Liver (tissue), 9 donors: ENCODE measurements around the gene GLI1. TPM values are rescaled to one million over a fixed set of nuclear protein-coding genes. Genes with fewer than 3 reads are reported as not detected.

Experiments used
- DNase-seq: peaks from one replicate; pipeline ENCODE4 v3.0.0-alpha.2; 2017; ENCODE audit warnings: low spot score
- H3K27ac ChIP-seq, 2 donors: one replicate each; pipeline ENCODE4 v1.7.0; 2013; ENCODE audit warnings: inconsistent platforms in 2 of 2, low read length in 2 of 2, control low read depth in 1 of 2, low read depth in 1 of 2, mild to moderate bottlenecking in 1 of 2
- H3K27me3 ChIP-seq, 4 donors: one replicate each; pipeline versions ENCODE4 v1.6.1 to v1.7.0; 2013; ENCODE audit warnings: low read length in 3 of 4, inconsistent platforms in 1 of 4, mild to moderate bottlenecking in 1 of 4, moderate library complexity in 1 of 4; ENCODE audit not compliant: control insufficient read depth in 4 of 4, insufficient read depth in 4 of 4
- H3K36me3 ChIP-seq, 4 donors: one replicate each; pipeline versions ENCODE4 v1.6.1 to v1.7.0; 2013; ENCODE audit warnings: low read length in 3 of 4, mild to moderate bottlenecking in 3 of 4, low read depth in 1 of 4, moderate library complexity in 1 of 4; ENCODE audit not compliant: control insufficient read depth in 4 of 4, insufficient read depth in 3 of 4
- H3K4me1 ChIP-seq, 4 donors: one replicate each; pipeline versions ENCODE4 v1.6.1 to v1.7.0; 2013; ENCODE audit warnings: low read length in 3 of 4, mild to moderate bottlenecking in 3 of 4, moderate library complexity in 1 of 4; ENCODE audit not compliant: control insufficient read depth in 4 of 4, insufficient read depth in 4 of 4
- H3K4me3 ChIP-seq, 3 donors: one replicate each; pipeline versions ENCODE4 v1.6.1 to v1.7.0; 2013; ENCODE audit warnings: low read length in 3 of 3, control low read depth in 1 of 3, low read depth in 1 of 3, mild to moderate bottlenecking in 1 of 3
- H3K9ac ChIP-seq, 2 donors: one replicate each; pipeline ENCODE4 v1.7.0; 2013; ENCODE audit warnings: low read length in 2 of 2, mild to moderate bottlenecking in 2 of 2, moderate library complexity in 2 of 2, control low read depth in 1 of 2, low read depth in 1 of 2
- H3K9me3 ChIP-seq, 4 donors: one replicate each; pipeline versions ENCODE4 v1.6.1 to v1.7.0; 2013; ENCODE audit warnings: low read length in 3 of 4; ENCODE audit not compliant: control insufficient read depth in 4 of 4
- ATF3 ChIP-seq: IDR thresholded peaks from 2 replicates; pipeline ENCODE4 v1.6.1; 2016; ENCODE audit warnings: antibody characterized with exemption
- CTCF ChIP-seq: fragments of 150-350 bp; IDR thresholded peaks from 2 replicates; pipeline ENCODE4 v1.5.1; 2017; ENCODE audit warnings: improper control_type of control experiment, low read depth, low read length; ENCODE audit not compliant: missing input control
- EGR1 ChIP-seq, 2 donors: IDR thresholded peaks; 2 replicates each; pipeline ENCODE4 v1.6.1; 2016 to 2018; ENCODE audit warnings: antibody characterized with exemption in 2 of 2, low read depth in 2 of 2
- FOXA1 ChIP-seq: IDR thresholded peaks from 2 replicates; pipeline ENCODE4 v1.6.1; 2016; ENCODE audit warnings: antibody characterized with exemption
- FOXA2 ChIP-seq: IDR thresholded peaks from 2 replicates; pipeline ENCODE4 v1.6.1; 2016; ENCODE audit warnings: antibody characterized with exemption
- GABPA ChIP-seq, 2 donors: IDR thresholded peaks in 1 of 2; conservative IDR thresholded peaks in 1 of 2; 2 replicates each; pipeline ENCODE4 v1.6.1; 2016; ENCODE audit warnings: antibody characterized with exemption in 2 of 2, mild to moderate bottlenecking in 1 of 2, moderate library complexity in 1 of 2
- HNF4A ChIP-seq, 2 donors: conservative IDR thresholded peaks; 2 replicates each; pipeline ENCODE4 v1.6.1; 2016; ENCODE audit warnings: antibody characterized with exemption in 2 of 2, mild to moderate bottlenecking in 2 of 2
- HNF4G ChIP-seq: IDR thresholded peaks from 2 replicates; pipeline ENCODE4 v1.6.1; 2016; ENCODE audit warnings: antibody characterized with exemption
- JUND ChIP-seq, 2 donors: IDR thresholded peaks; 2 replicates each; pipeline ENCODE4 v1.6.1; 2016; ENCODE audit warnings: antibody characterized with exemption in 2 of 2
- MAX ChIP-seq: IDR thresholded peaks from 2 replicates; pipeline ENCODE4 v1.6.1; 2016; ENCODE audit warnings: antibody characterized with exemption
- NR2F2 ChIP-seq: IDR thresholded peaks from 2 replicates; pipeline ENCODE4 v1.6.1; 2016; ENCODE audit warnings: antibody characterized with exemption
- RAD21 ChIP-seq, 2 donors: IDR thresholded peaks; 2 replicates each; pipeline ENCODE4 v1.6.1; 2016; ENCODE audit warnings: antibody characterized with exemption in 2 of 2, mild to moderate bottlenecking in 2 of 2
- REST ChIP-seq: IDR thresholded peaks from 2 replicates; pipeline ENCODE4 v1.6.1; 2016; ENCODE audit warnings: antibody characterized with exemption, mild to moderate bottlenecking
- RXRA ChIP-seq, 2 donors: IDR thresholded peaks; 2 replicates each; pipeline ENCODE4 v1.6.1; 2017 to 2018; ENCODE audit warnings: antibody characterized with exemption in 2 of 2, mild to moderate bottlenecking in 1 of 2
- SP1 ChIP-seq: IDR thresholded peaks from 2 replicates; pipeline ENCODE4 v1.6.1; 2018; ENCODE audit warnings: antibody characterized with exemption, mild to moderate bottlenecking
- TAF1 ChIP-seq: conservative IDR thresholded peaks from 2 replicates; pipeline ENCODE4 v1.6.1; 2016; ENCODE audit warnings: antibody characterized with exemption, mild to moderate bottlenecking
- YY1 ChIP-seq: IDR thresholded peaks from 2 replicates; pipeline ENCODE4 v1.6.1; 2016; ENCODE audit warnings: antibody characterized with exemption, mild to moderate bottlenecking
- ZBTB33 ChIP-seq: IDR thresholded peaks from 2 replicates; pipeline ENCODE4 v1.6.1; 2016; ENCODE audit warnings: antibody characterized with exemption
- WGBS: extraction: QIAGEN DNeasy Blood & Tissue Kit; methylation state at CpG from one replicate; pipeline ENCODE4 v1.1.7; 2013; 5-methylcytosine and 5-hydroxymethylcytosine counted together
- polyA plus RNA-seq, 2 donors: library from polyadenylated mRNA; stranded (reverse) in 1 of 2; unstranded in 1 of 2; fragments of 200-250 nt in 1 of 2; fragments of >200 nt in 1 of 2; fragmentation: Nextera tagmentation in 1 of 2; extraction: Ambion mirVana in 1 of 2; gene quantifications; one replicate each; pipeline versions ENCODE4 v1.2.1 to v1.2.3, GENCODE V29; 2013 to 2015
- total RNA-seq, 2 donors: library from RNA; depleted of rRNA; stranded (reverse); fragments of >200 nt; gene quantifications; one replicate each; pipeline ENCODE4 v1.2.3, GENCODE V29; 2014
- donor health status: healthy.
- donor health status: healthy.
- donor health status: healthy.
- donor health status: healthy.
- donor health status: healthy.

GLI1 gene
- total and polyA plus RNA-seq, 4 donors, result 0.09 to 0.44 (median 0.24) TPM

- H3K9ac ChIP-seq, result peak overlapping the region; percentile 60 to 96
- H3K4me3 ChIP-seq, result peak overlapping the region; percentile 67 to 92 (median 77)
- no peaks in the 10 kb centered on the region for H3K27me3 ChIP-seq
- no peaks in the 10 kb centered on the region for H3K36me3 ChIP-seq
- no peaks in the 10 kb centered on the region for H3K9me3 ChIP-seq
- peak overlapping the region; percentile 94 to 96 for H3K27ac ChIP-seq
- H3K4me1 ChIP-seq, result peaks cover 12 to 51% (median 26%) of the 10 kb centered on the region in 4 donors
- 26% methylated on average over 10 of the region's 10 CpGs for WGBS
- TF ChIP-seq TAF1, result peak; percentile 60
- TF ChIP-seq NR2F2, result no peak
- DNase-seq, result no peak
Measured at GRCh38 chr12:57455374-57456144, 4.0 kb upstream of the GLI1 start.

GRCh38 chr12:57456145-57456700 is 3.4 kb upstream of the GLI1 start:
- peak overlapping the region; percentile 67 to 92 (median 77) for H3K4me3 ChIP-seq
- H3K4me1 ChIP-seq, result peaks cover 14 to 51% (median 28%) of the 10 kb centered on the region in 4 donors
- 15% methylated on average over 15 of the region's 15 CpGs for WGBS
- peak overlapping the region; percentile 60 to 96 for H3K9ac ChIP-seq
- H3K9me3 ChIP-seq, result no peaks in the 10 kb centered on the region
- no peaks in the 10 kb centered on the region for H3K27me3 ChIP-seq
- H3K36me3 ChIP-seq, result no peaks in the 10 kb centered on the region
- TF ChIP-seq YY1, result no peak
- TF ChIP-seq ZBTB33, result no peak
- TF ChIP-seq EGR1 (IDR thresholded peaks at IDR 0.05; ENCODE audit: low read depth in 2 of 2), result no peak
- TF ChIP-seq HNF4G, result no peak
- peak in 1 of 2 donors; percentile 16 for TF ChIP-seq RXRA (IDR thresholded peaks at IDR 0.05)
- no peak for TF ChIP-seq ATF3
- peak; percentile 42 for TF ChIP-seq CTCF
- TF ChIP-seq HNF4A (conservative IDR thresholded peaks at IDR 0.05), result peak in 1 of 2 donors; percentile 12
- TF ChIP-seq JUND (IDR thresholded peaks at IDR 0.05), result peak in 1 of 2 donors; percentile 35
- no peak for TF ChIP-seq NR2F2
- TF ChIP-seq RAD21 (IDR thresholded peaks at IDR 0.05), result peak; percentile 57 to 75
- no peak for TF ChIP-seq REST
- no peak for TF ChIP-seq GABPA (IDR thresholded peaks at IDR 0.05 in 1 of 2, conservative IDR thresholded peaks at IDR 0.05 in 1 of 2)
- no peak for TF ChIP-seq TAF1
- TF ChIP-seq SP1, result peak; percentile 13
- TF ChIP-seq FOXA2, result no peak
- no peak for TF ChIP-seq MAX
- no peak for TF ChIP-seq FOXA1
- no peak for DNase-seq
- H3K27ac ChIP-seq, result peak overlapping the region; percentile 94 to 96
